ENCODE data around the gene PLCH1. TPM values are rescaled to one million over a fixed set of nuclear protein-coding genes. Genes with fewer than 3 reads are reported as not detected.

Gene PLCH1
- total and polyA plus RNA-seq, 2 experiments from 2014 or later, result 2.6 to 5.8 TPM

GRCh38 chr3:155670335-155670734 lies 74.5 kb downstream of the PLCH1 start:
- WGBS (ENCODE audit: low lambda C conversion rate, missing lambda C conversion rate), result 72% methylated on average over 2 of the region's 2 CpGs

GRCh38 chr3:155667988-155668387 lies 76.9 kb downstream of the PLCH1 start:
- H3K9me3 ChIP-seq (ENCODE audit: low read depth), result no peaks in the 10 kb centered on the region
- 61% methylated on average over 2 of the region's 2 CpGs for WGBS (ENCODE audit: low lambda C conversion rate, missing lambda C conversion rate)
- no peak overlapping the region for H3K27ac ChIP-seq
- H3K4me1 ChIP-seq (ENCODE audit: insufficient read depth), result peaks cover 10% of the 10 kb centered on the region
- no peak for TF ChIP-seq EZH2phosphoT487 (IDR thresholded peaks at IDR 0.05; ENCODE audit: low read depth, severe bottlenecking, unreplicated experiment)
- no peak for TF ChIP-seq EZH2 (IDR thresholded peaks at IDR 0.05; ENCODE audit: borderline replicate concordance)
- no peak for TF ChIP-seq CTCF (IDR thresholded peaks at IDR 0.05; ENCODE audit: poor library complexity)
- H4K20me1 ChIP-seq (ENCODE audit: insufficient read depth, poor library complexity, severe bottlenecking), result no peaks in the 10 kb centered on the region
- H3K79me2 ChIP-seq, result no peaks in the 10 kb centered on the region
- no peak for DNase-seq (ENCODE audit: low spot score)
- no peaks in the 10 kb centered on the region for H3K9me2 ChIP-seq (replicated peaks; ENCODE audit: insufficient read depth)
- H3K4me3 ChIP-seq, result no peak overlapping the region
- H3K27me3 ChIP-seq, result no peaks in the 10 kb centered on the region
- no peaks in the 10 kb centered on the region for H3K36me3 ChIP-seq (replicated peaks; ENCODE audit: insufficient read depth, low read depth)
- H3K4me2 ChIP-seq, result no peak overlapping the region
- no peak overlapping the region for H2AFZ ChIP-seq

More at GRCh38 chr3:155670335-155670734, 74.5 kb downstream of the PLCH1 start:
- no peak overlapping the region for H2AFZ ChIP-seq
- no peaks in the 10 kb centered on the region for H3K9me3 ChIP-seq (ENCODE audit: low read depth)
- H3K4me2 ChIP-seq, result no peak overlapping the region
- TF ChIP-seq EZH2 (IDR thresholded peaks at IDR 0.05; ENCODE audit: borderline replicate concordance) (no peak), CTCF (IDR thresholded peaks at IDR 0.05; ENCODE audit: poor library complexity) (no peak), EZH2phosphoT487 (IDR thresholded peaks at IDR 0.05; ENCODE audit: low read depth, severe bottlenecking, unreplicated experiment) (no peak)
- no peak overlapping the region for H3K27ac ChIP-seq
- H3K9me2 ChIP-seq (replicated peaks; ENCODE audit: insufficient read depth), result no peaks in the 10 kb centered on the region
- H3K4me3 ChIP-seq, result no peak overlapping the region
- no peaks in the 10 kb centered on the region for H3K27me3 ChIP-seq
- H4K20me1 ChIP-seq (ENCODE audit: insufficient read depth, poor library complexity, severe bottlenecking), result no peaks in the 10 kb centered on the region
- DNase-seq (ENCODE audit: low spot score), result no peak
- no peaks in the 10 kb centered on the region for H3K36me3 ChIP-seq (replicated peaks; ENCODE audit: insufficient read depth, low read depth)
- H3K4me1 ChIP-seq (ENCODE audit: insufficient read depth), result no peaks in the 10 kb centered on the region
- no peaks in the 10 kb centered on the region for H3K79me2 ChIP-seq

GRCh38 chr3:155664925-155665695 lies 79.8 kb downstream of the PLCH1 start:
- no peaks in the 10 kb centered on the region for H3K36me3 ChIP-seq (replicated peaks; ENCODE audit: insufficient read depth, low read depth)
- peaks cover 17% of the 10 kb centered on the region for H3K4me1 ChIP-seq (ENCODE audit: insufficient read depth)
- no peaks in the 10 kb centered on the region for H3K9me2 ChIP-seq (replicated peaks; ENCODE audit: insufficient read depth)
- H2AFZ ChIP-seq, result no peak overlapping the region
- H4K20me1 ChIP-seq (ENCODE audit: insufficient read depth, poor library complexity, severe bottlenecking), result no peaks in the 10 kb centered on the region
- H3K27ac ChIP-seq, result peak overlapping the region; percentile 15
- no peaks in the 10 kb centered on the region for H3K9me3 ChIP-seq (ENCODE audit: low read depth)
- no peaks in the 10 kb centered on the region for H3K27me3 ChIP-seq
- peak overlapping the region; percentile 3 for H3K4me2 ChIP-seq
- no peaks in the 10 kb centered on the region for H3K79me2 ChIP-seq
- TF ChIP-seq EZH2 (IDR thresholded peaks at IDR 0.05; ENCODE audit: borderline replicate concordance), result no peak
- no peak for TF ChIP-seq CTCF (IDR thresholded peaks at IDR 0.05; ENCODE audit: poor library complexity)
- no peak for TF ChIP-seq EZH2phosphoT487 (IDR thresholded peaks at IDR 0.05; ENCODE audit: low read depth, severe bottlenecking, unreplicated experiment)
- no peak overlapping the region for H3K4me3 ChIP-seq
- WGBS (ENCODE audit: low lambda C conversion rate, missing lambda C conversion rate), result 56% methylated on average over 4 of the region's 4 CpGs
- peak; percentile 57 for DNase-seq (ENCODE audit: low spot score)

Measured in hepatocyte (in vitro differentiated cells).